Large intestine (tissue), 3 donors: ENCODE data around the gene EXD3. TPM values are rescaled to one million over a fixed set of nuclear protein-coding genes. Genes with fewer than 3 reads are reported as not detected.
"Not testable (repeated sequence)": the region's sequence is repeated elsewhere in the genome, so short reads cannot be mapped to it uniquely, and the experiment has no call there.

ENCODE experiments used
- DNase-seq, 2 donors: peaks; one replicate each; pipeline versions ENCODE4 v3.0.0 to v3.0.0-alpha.2; 2013
- H3K27ac ChIP-seq: one replicate; pipeline ENCODE4 v1.5.1; 2013; ENCODE audit warnings: low read length
- H3K27me3 ChIP-seq: 2 replicates; pipeline ENCODE4 v1.6.1; 2013; ENCODE audit warnings: low read length; ENCODE audit not compliant: control insufficient read depth, insufficient read depth
- H3K36me3 ChIP-seq: 2 replicates; pipeline ENCODE4 v1.6.1; 2013; ENCODE audit warnings: low read length; ENCODE audit not compliant: control insufficient read depth, insufficient read depth
- H3K4me1 ChIP-seq: one replicate; pipeline ENCODE4 v1.6.1; 2013; ENCODE audit warnings: low read length; ENCODE audit not compliant: control insufficient read depth, insufficient read depth
- H3K4me3 ChIP-seq: one replicate; pipeline ENCODE4 v1.5.1; 2013; ENCODE audit warnings: low read length
- H3K9me3 ChIP-seq: one replicate; pipeline ENCODE4 v1.6.1; 2013; ENCODE audit warnings: mild to moderate bottlenecking, low read depth, low read length, moderate library complexity; ENCODE audit not compliant: control insufficient read depth
- WGBS: methylation state at CpG from one replicate; pipeline ENCODE4 v1.1.5; 2013; ENCODE audit warnings: low lambda C conversion rate; ENCODE audit not compliant: insufficient coverage; 5-methylcytosine and 5-hydroxymethylcytosine counted together
- polyA plus RNA-seq: library from polyadenylated mRNA; unstranded; fragments of 120-200 nt; gene quantifications from one replicate; pipeline ENCODE4 v1.2.1, GENCODE V29; 2013

The EXD3 gene
- polyA plus RNA-seq, 1 donor: 36.5 TPM

DNA sequence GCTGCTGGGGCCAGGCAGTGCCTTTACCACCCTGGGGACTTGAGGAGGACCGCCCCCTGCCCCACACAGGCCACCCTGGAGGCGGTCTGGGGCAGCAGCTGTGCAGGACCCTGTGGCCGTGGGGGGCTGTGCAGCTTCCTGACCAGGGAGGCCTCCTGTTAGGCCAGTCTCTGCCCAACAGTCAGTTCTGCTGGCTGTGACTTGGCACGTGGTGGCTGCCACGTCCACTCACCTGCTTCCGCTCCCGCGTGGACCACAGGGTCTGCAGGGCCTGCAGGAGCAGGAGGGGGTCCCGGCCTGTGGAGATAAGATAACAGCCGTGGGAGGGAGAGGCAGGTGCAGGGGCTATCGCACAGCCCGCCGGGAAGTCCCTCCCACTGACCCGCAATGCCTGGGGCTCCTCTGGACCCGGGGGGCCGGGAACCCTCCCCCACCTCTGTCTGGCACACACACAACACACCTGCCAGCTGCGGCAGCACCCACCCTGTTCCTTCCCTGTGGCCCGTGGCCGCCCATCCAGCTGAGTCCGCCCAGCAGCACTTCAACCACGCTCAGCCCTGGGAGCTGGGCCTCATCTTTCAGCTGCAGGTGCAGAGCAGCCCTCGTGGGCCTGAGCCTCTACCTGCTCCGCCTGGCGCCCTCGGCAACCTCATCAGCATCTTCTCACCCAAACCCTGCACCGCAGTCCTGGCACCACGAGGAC, 39.7 kb downstream of the EXD3 start:
- no CpG with 5 or more reads among the region's 27 CpGs for WGBS
- Histone ChIP-seq H3K36me3 (peaks cover 6% of the 10 kb centered on the region), H3K9me3 (peaks cover 13% of the 10 kb centered on the region), H3K4me1 (peaks cover 17% of the 10 kb centered on the region), H3K4me3 (no peak overlapping the region), H3K27me3 (no peaks in the 10 kb centered on the region), H3K27ac (no peak overlapping the region)
- DNase-seq: no peak

GRCh38 chr9:137382444-137383080, 40.4 kb downstream of the EXD3 start:
- WGBS: 100% methylated on average over 2 of the region's 25 CpGs
- Histone ChIP-seq H3K9me3 (peaks cover 13% of the 10 kb centered on the region), H3K36me3 (peaks cover 6% of the 10 kb centered on the region), H3K27me3 (no peaks in the 10 kb centered on the region), H3K4me1 (peaks cover 10% of the 10 kb centered on the region), H3K27ac (no peak overlapping the region), H3K4me3 (no peak overlapping the region)
- DNase-seq: no peak

- H3K36me3 ChIP-seq: peaks cover 6% of the 10 kb centered on the region
These were observed 41.2 kb downstream of the EXD3 start for GRCh38 chr9:137381501-137382443.

DNA sequence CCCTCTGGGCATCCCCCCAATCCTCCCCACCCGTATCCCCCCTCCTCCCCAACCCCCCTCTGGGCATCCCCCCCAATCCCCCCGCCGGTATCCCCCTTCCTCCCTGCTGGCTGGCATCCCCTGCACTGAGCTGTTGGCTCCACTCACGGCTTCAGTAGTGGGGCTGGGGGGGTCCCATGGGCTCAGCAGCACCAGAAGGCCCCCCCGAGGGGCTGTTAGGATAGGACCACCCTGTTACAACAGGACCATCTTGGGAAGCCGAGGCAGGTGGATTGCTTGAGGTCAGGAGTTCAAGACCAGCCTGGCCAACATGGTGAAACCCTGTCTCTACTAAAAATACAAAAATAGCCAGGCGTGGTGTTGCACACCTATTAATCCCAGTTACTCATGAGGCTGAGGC, 42.4 kb downstream of the EXD3 start:
- H3K36me3 ChIP-seq: peaks cover 6% of the 10 kb centered on the region
- DNase-seq: no peak
- H3K27ac ChIP-seq: no peak overlapping the region
- WGBS: no CpG with 5 or more reads among the region's 7 CpGs
- no peak overlapping the region for H3K4me3 ChIP-seq
- H3K27me3 ChIP-seq: no peaks in the 10 kb centered on the region
- peaks cover 13% of the 10 kb centered on the region for H3K9me3 ChIP-seq
- H3K4me1 ChIP-seq: peaks cover 3% of the 10 kb centered on the region

More at GRCh38 chr9:137381501-137382443, 41.2 kb downstream of the EXD3 start:
- DNase-seq: no peak
- WGBS: no CpG with 5 or more reads among the region's 53 CpGs
- no peak overlapping the region for H3K4me3 ChIP-seq
- no peaks in the 10 kb centered on the region for H3K27me3 ChIP-seq
- H3K4me1 ChIP-seq: peaks cover 3% of the 10 kb centered on the region
- H3K27ac ChIP-seq: no peak overlapping the region
- H3K9me3 ChIP-seq: peaks cover 13% of the 10 kb centered on the region

DNA sequence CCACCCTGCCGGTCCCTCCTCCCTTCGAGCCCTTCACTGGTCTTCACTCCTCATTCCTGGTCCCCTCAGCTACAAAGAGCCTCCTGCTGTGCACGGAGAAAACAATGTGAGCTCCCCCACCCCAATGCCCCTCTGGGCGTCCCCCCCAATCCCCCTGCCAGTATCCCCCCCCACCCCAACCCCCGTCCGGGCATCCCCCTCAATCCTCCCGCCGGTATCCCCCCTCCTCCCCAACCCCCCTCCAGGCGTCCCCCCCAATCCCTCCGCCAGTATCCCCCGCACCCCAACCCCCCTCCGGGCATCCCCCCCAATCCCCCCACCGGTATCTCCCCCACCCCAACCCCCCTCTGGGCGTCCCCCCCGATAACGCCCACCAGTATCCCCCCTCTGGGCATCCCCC, 42.8 kb downstream of the EXD3 start:
- H3K4me3 ChIP-seq: no peak overlapping the region
- no peak for DNase-seq
- peaks cover 13% of the 10 kb centered on the region for H3K9me3 ChIP-seq
- no peak overlapping the region for H3K27ac ChIP-seq
- WGBS: no CpG with 5 or more reads among the region's 16 CpGs
- peaks cover 3% of the 10 kb centered on the region for H3K4me1 ChIP-seq
- H3K27me3 ChIP-seq: no peaks in the 10 kb centered on the region
- peaks cover 6% of the 10 kb centered on the region for H3K36me3 ChIP-seq

DNA sequence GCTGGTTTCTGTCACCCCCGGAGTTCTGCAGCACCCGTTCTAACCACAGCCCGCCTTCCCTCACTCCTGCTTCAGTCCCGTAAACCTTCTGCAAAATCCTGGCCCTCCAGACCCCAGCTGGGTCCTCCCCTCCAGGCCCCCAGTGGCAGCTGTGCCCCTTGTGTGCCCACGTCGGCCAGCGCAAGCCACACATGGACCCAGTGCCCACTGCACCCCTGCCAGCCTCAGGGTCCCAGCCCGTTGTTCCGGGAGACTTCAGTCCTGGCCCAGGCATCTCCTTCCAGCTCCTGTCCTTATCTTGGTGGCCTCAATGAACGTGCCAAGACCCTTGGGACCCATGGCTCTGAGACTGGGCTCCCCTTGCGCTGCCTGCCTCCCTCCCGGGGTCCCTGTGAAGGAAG, 43.2 kb downstream of the EXD3 start:
- DNase-seq: no peak

DNA sequence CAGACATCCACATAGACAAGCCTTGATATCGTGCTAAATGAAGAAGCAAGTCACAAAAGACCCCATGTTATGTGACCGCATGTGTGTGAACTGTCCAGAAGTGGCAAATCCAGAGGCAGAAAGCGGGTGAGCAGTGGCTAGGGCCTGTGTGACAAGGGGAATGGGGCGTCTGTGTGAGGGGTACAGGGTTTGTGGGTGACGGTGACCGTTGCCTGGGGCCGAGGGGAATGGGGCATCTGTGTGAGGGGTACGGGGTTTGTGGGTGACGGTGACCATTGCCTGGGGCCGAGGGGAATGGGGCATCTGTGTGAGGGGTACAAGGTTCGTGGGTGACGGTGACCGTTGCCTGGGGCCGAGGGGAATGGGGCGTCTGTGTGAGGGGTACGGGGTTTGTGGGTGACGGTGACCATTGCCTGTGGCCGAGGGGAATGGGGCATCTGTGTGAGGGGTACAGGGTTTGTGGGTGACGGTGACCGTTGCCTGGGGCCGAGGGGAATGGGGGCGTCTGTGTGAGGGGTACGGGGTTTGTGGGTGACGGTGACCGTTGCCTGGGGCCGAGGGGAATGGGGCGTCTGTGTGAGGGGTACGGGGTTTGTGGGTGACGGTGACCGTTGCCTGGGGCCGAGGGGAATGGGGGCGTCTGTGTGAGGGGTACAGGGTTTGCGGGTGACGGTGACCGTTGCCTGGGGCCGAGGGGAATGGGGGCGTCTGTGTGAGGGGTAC, 44.1 kb downstream of the EXD3 start:
- Histone ChIP-seq H3K36me3 (peaks cover 12% of the 10 kb centered on the region), H3K9me3 (peaks cover 16% of the 10 kb centered on the region)
- H3K27ac ChIP-seq, H3K4me3 ChIP-seq, DNase-seq, H3K4me1 ChIP-seq, H3K27me3 ChIP-seq: not testable (repeated sequence)
- no CpG with 5 or more reads among the region's 37 CpGs for WGBS

More for the DNA sequence above, 43.2 kb downstream of the EXD3 start:
- Histone ChIP-seq H3K4me1 (peaks cover 3% of the 10 kb centered on the region), H3K9me3 (peaks cover 13% of the 10 kb centered on the region), H3K27me3 (no peaks in the 10 kb centered on the region), H3K4me3 (no peak overlapping the region), H3K27ac (no peak overlapping the region), H3K36me3 (peaks cover 6% of the 10 kb centered on the region)
- WGBS: no CpG with 5 or more reads among the region's 12 CpGs

DNA sequence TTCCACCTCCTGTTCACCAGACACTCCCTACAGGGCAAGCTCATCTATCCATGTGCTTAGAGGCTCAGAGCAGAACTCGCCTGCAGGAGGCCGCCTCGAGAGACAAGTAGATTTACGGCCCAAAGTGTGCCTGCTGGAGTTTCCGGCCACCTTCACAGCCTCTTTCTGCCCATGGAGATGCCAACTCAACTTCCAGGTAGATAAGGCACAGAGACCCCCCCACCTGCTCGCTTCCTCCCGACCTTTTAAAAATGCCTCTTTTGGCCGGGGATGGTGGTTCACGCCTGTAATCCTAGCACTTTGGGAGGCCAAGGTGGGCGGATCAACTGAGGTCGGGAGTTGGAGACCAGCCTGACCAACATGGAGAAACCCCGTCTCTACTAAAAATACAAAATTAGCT, 46.6 kb downstream of the EXD3 start:
- WGBS: no CpG with 5 or more reads among the region's 12 CpGs
- Histone ChIP-seq H3K27ac (no peak overlapping the region), H3K27me3 (no peaks in the 10 kb centered on the region), H3K36me3 (peaks cover 10% of the 10 kb centered on the region), H3K4me1 (no peaks in the 10 kb centered on the region), H3K9me3 (peaks cover 16% of the 10 kb centered on the region), H3K4me3 (no peak overlapping the region)
- no peak for DNase-seq

- Histone ChIP-seq H3K36me3 (peaks cover 10% of the 10 kb centered on the region), H3K27ac (no peak overlapping the region), H3K4me3 (no peak overlapping the region), H3K27me3 (no peaks in the 10 kb centered on the region), H3K9me3 (peaks cover 18% of the 10 kb centered on the region), H3K4me1 (no peaks in the 10 kb centered on the region)
- WGBS: no CpG with 5 or more reads among the region's 11 CpGs
- DNase-seq: no peak
These were observed 47.5 kb downstream of the EXD3 start for GRCh38 chr9:137375321-137376058.
